ENCODE data around the gene MYRIP.

DNA sequence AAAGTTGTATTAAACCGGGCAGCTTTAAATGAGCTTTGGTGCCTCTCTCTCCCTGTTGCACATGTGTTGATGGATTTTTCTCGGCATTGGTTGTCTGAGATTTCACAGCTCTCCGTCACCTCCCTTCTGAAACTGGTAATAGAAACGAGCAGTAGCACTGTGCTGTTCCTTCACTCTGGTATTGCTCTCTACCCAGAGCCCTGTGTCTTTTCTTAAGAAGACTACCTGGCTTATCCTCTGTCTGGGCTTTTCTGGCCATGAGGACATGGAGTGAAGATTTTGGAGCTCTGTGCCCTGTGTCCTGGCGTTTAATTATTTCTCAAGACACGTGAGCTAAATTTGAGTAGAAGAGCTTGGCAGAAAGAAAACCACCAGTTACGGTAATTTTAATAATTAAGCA, 290.5 kb downstream of the MYRIP start:
- TF ChIP-seq POLR2AphosphoS5 (IDR thresholded peaks at IDR 0.05; ENCODE audit: low read depth, low read length) (no peak), POLR2A (IDR thresholded peaks at IDR 0.05; ENCODE audit: low read depth, low read length) (no peak)

All from GM12892 (cell line).